Fibroblast of lung (primary cell): ENCODE measurements around the gene LILRA5. TPM values are rescaled to one million over a fixed set of nuclear protein-coding genes. Genes with fewer than 3 reads are reported as not detected.

Experiments
- DNase-seq, 2 donors: peaks; one replicate each; pipeline versions ENCODE4 v3.0.0 to v3.0.0-alpha.2; 2010; ENCODE audit warnings: low read depth in 2 of 2
- H2AFZ ChIP-seq: 2 replicates; pipeline ENCODE4 v1.5.1; 2012; ENCODE audit warnings: low read length, control low read depth, inconsistent platforms
- H3K27ac ChIP-seq: 2 replicates; pipeline ENCODE4 v1.5.1; 2011; ENCODE audit warnings: low read length, control low read depth; ENCODE audit not compliant: insufficient read depth
- H3K27me3 ChIP-seq: 2 replicates; pipeline ENCODE4 v1.5.1; 2011; ENCODE audit warnings: mild to moderate bottlenecking, low read length; ENCODE audit not compliant: control insufficient read depth, insufficient read depth
- H3K36me3 ChIP-seq: 2 replicates; pipeline ENCODE4 v1.5.1; 2011; ENCODE audit warnings: low read length; ENCODE audit not compliant: control insufficient read depth, insufficient read depth
- H3K4me1 ChIP-seq: 2 replicates; pipeline ENCODE4 v1.5.1; 2011; ENCODE audit warnings: low read length; ENCODE audit not compliant: control insufficient read depth, insufficient read depth; ENCODE audit errors: extremely low read depth
- H3K4me2 ChIP-seq: 2 replicates; pipeline ENCODE4 v1.5.1; 2011; ENCODE audit warnings: low read length, control low read depth; ENCODE audit not compliant: insufficient read depth; ENCODE audit errors: extremely low read depth
- H3K4me3 ChIP-seq, 4 experiments: fragments of 200-600 bp in 1 of 4; sonication (generic) in 1 of 4; replicated peaks in 1 of 4; 2 replicates each; pipeline ENCODE4 v1.5.1; 2011 to 2016; ENCODE audit warnings: low read length in 4 of 4, low read depth in 3 of 4, mild to moderate bottlenecking in 3 of 4, control low read depth in 2 of 4, inconsistent platforms in 1 of 4, mixed read lengths in 1 of 4; ENCODE audit not compliant: insufficient read depth in 1 of 4; ENCODE audit errors: control extremely low read depth in 1 of 4
- H3K79me2 ChIP-seq: 2 replicates; pipeline ENCODE4 v1.5.1; 2012; ENCODE audit warnings: mild to moderate bottlenecking, low read length, inconsistent platforms; ENCODE audit not compliant: control insufficient read depth, insufficient read depth
- H3K9ac ChIP-seq: 2 replicates; pipeline ENCODE4 v1.5.1; 2011; ENCODE audit warnings: mild to moderate bottlenecking, low read length, control low read depth; ENCODE audit not compliant: insufficient read depth
- H3K9me3 ChIP-seq: 2 replicates; pipeline ENCODE4 v1.5.1; 2012; ENCODE audit warnings: low read depth, low read length; ENCODE audit not compliant: control insufficient read depth, insufficient read depth
- H4K20me1 ChIP-seq: 2 replicates; pipeline ENCODE4 v1.5.1; 2011; ENCODE audit warnings: low read length; ENCODE audit not compliant: control insufficient read depth, insufficient read depth; ENCODE audit errors: extremely low read depth
- EZH2 ChIP-seq: IDR thresholded peaks from 2 replicates; pipeline ENCODE4 v1.5.1; 2012; ENCODE audit warnings: low read length, control low read depth, mild to moderate bottlenecking; ENCODE audit errors: missing control alignments
- polyA plus RNA-seq, 2 donors: library from polyadenylated mRNA; depleted of rRNA in 1 of 2; stranded (reverse) in 1 of 2; unstranded in 1 of 2; fragments of >200 nt; gene quantifications; 2 replicates each; pipeline ENCODE4 v1.2.1, GENCODE V29; 2011 to 2012; ENCODE audit warnings: missing spikeins in 1 of 2
- total RNA-seq: library from RNA; depleted of rRNA; stranded (reverse); fragments of >200 nt; gene quantifications from 2 replicates; pipeline ENCODE4 v1.2.1, GENCODE V29; 2014
- TF ChIP-seq, protein P1 (sequence below), 2 donors: IDR thresholded peaks in 1 of 2; conservative IDR thresholded peaks in 1 of 2; 1 replicate in 1 of 2; 2 replicates in 1 of 2; pipeline ENCODE4 v1.5.1; 2011 to 2012; ENCODE audit warnings: low read length in 2 of 2, control low read depth in 1 of 2, inconsistent platforms in 1 of 2, low read depth in 1 of 2, mild to moderate bottlenecking in 1 of 2

LILRA5 gene
- total and polyA plus RNA-seq, 2 donors (not counting 1 experiment from before 2014, with no cell fraction given): not detected

DNA sequence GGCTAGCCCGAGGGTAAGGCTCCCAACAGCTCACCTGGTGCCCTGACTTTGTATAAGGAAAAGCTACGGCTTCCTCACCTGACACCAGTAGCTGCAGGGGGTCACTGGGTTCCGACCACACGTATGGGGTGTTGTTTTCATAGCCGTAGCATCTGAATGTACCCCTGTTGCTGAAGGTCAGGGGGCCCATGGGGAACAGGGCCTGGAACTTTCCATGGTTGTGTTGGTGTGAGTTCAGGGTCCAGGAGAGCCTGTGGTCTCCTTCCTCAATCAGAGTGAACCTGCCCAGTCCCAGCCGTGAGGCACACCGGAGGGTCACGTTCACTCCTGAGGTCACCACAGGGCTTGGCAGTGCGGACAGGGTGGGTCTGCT is 24.9 kb upstream of the LILRA5 start:
- TF ChIP-seq, protein P1, sequence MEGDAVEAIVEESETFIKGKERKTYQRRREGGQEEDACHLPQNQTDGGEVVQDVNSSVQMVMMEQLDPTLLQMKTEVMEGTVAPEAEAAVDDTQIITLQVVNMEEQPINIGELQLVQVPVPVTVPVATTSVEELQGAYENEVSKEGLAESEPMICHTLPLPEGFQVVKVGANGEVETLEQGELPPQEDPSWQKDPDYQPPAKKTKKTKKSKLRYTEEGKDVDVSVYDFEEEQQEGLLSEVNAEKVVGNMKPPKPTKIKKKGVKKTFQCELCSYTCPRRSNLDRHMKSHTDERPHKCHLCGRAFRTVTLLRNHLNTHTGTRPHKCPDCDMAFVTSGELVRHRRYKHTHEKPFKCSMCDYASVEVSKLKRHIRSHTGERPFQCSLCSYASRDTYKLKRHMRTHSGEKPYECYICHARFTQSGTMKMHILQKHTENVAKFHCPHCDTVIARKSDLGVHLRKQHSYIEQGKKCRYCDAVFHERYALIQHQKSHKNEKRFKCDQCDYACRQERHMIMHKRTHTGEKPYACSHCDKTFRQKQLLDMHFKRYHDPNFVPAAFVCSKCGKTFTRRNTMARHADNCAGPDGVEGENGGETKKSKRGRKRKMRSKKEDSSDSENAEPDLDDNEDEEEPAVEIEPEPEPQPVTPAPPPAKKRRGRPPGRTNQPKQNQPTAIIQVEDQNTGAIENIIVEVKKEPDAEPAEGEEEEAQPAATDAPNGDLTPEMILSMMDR (conservative IDR thresholded peaks at IDR 0.05 in 1 of 2, IDR thresholded peaks at IDR 0.05 in 1 of 2; ENCODE audit: low read depth in 1 of 2, low read length in 2 of 2): no peak
- no peak for TF ChIP-seq EZH2
- Histone ChIP-seq H3K79me2 (no peaks in the 10 kb centered on the region), H3K36me3 (no peaks in the 10 kb centered on the region)

DNA sequence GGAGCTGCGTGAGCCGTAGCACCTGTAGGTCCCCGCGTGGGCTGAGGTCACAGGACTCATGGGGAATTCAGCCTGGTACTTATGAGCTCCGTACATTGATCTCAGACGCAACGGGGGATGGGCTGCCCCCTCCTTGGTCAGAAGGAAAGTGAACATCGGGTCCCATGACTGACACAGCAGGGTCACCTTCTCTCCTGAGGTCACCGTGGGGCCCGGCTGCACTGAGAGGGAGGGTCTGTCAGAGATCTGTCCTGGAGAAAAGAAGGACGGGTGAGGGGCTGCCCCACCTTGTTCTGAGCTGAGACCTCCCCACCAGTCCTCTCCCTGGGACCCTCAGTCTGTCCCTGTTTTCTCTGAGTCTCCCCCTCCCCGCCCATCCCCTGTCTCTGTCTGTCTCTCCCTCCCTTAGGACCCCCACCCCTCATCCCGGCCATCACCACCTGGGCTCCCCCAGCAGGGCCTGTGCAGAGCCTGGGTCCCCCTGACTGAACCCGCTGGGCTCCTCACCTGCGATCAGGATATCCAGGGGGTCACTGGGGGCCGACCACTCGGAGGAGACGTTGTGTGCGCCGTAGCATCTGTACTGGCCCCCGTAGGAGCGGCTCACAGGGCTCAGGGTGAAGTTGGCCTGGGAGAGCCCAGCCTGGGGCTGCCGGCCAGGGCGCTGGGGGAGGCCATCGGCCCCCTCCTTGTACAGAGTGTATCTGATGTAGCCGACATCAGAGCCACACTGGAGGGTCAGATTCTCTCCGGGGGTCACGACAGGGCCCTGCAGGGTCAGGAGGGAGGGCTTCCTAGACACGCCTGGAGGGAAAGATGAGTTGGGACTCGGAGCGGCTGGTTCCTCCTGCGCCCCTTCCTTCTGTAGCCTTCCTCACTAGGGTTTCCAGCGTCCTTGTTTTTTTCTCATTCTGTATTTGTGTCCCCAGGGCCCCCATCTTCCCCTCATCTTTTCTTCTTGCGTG is 24.2 kb upstream of the LILRA5 start:
- Histone ChIP-seq H3K9ac (no peak overlapping the region), H4K20me1 (no peaks in the 10 kb centered on the region), H3K36me3 (no peaks in the 10 kb centered on the region), H3K79me2 (no peaks in the 10 kb centered on the region), H3K27ac (no peak overlapping the region), H3K4me1 (no peaks in the 10 kb centered on the region), H3K4me3 (no peak overlapping the region), H3K9me3 (no peaks in the 10 kb centered on the region), H2AFZ (no peak overlapping the region), H3K4me2 (no peak overlapping the region), H3K27me3 (no peaks in the 10 kb centered on the region)
- DNase-seq: no peak
- no peak for TF ChIP-seq EZH2
- TF ChIP-seq, protein P1 (conservative IDR thresholded peaks at IDR 0.05 in 1 of 2, IDR thresholded peaks at IDR 0.05 in 1 of 2; ENCODE audit: low read depth in 1 of 2, low read length in 2 of 2): no peak

More for the DNA sequence above, 24.9 kb upstream of the LILRA5 start:
- H3K27ac ChIP-seq: no peak overlapping the region
- no peak overlapping the region for H3K4me2 ChIP-seq
- H3K4me1 ChIP-seq: no peaks in the 10 kb centered on the region
- no peak overlapping the region for H3K4me3 ChIP-seq
- no peaks in the 10 kb centered on the region for H3K27me3 ChIP-seq
- no peak for DNase-seq
- H4K20me1 ChIP-seq: no peaks in the 10 kb centered on the region
- no peaks in the 10 kb centered on the region for H3K9me3 ChIP-seq
- no peak overlapping the region for H2AFZ ChIP-seq
- no peak overlapping the region for H3K9ac ChIP-seq

GRCh38 chr19:54335979-54336892 is 23.3 kb upstream of the LILRA5 start:
- no peaks in the 10 kb centered on the region for H3K27me3 ChIP-seq
- no peak overlapping the region for H3K9ac ChIP-seq
- no peaks in the 10 kb centered on the region for H3K36me3 ChIP-seq
- no peak for DNase-seq
- H3K79me2 ChIP-seq: no peaks in the 10 kb centered on the region
- no peak overlapping the region for H2AFZ ChIP-seq
- no peaks in the 10 kb centered on the region for H3K9me3 ChIP-seq
- no peak overlapping the region for H3K4me3 ChIP-seq
- H3K27ac ChIP-seq: no peak overlapping the region
- H3K4me2 ChIP-seq: no peak overlapping the region
- H3K4me1 ChIP-seq: no peaks in the 10 kb centered on the region
- H4K20me1 ChIP-seq: no peaks in the 10 kb centered on the region
- TF ChIP-seq, protein P1 (conservative IDR thresholded peaks at IDR 0.05 in 1 of 2, IDR thresholded peaks at IDR 0.05 in 1 of 2; ENCODE audit: low read depth in 1 of 2, low read length in 2 of 2): no peak
- no peak for TF ChIP-seq EZH2
